HG03378 (cell line): ENCODE measurements around the gene SERGEF.

Source experiments
- ATAC-seq: cut with Tn5 transposase; IDR thresholded peaks from one replicate; pipeline ENCODE4 v1.9.1; 2021; ENCODE audit warnings: mild to moderate bottlenecking, moderate library complexity; ENCODE audit not compliant: unreplicated experiment

Gene SERGEF

GRCh38 chr11:17774232-17775034 is 238.4 kb downstream of the SERGEF start:
- ATAC-seq: no peak

DNA sequence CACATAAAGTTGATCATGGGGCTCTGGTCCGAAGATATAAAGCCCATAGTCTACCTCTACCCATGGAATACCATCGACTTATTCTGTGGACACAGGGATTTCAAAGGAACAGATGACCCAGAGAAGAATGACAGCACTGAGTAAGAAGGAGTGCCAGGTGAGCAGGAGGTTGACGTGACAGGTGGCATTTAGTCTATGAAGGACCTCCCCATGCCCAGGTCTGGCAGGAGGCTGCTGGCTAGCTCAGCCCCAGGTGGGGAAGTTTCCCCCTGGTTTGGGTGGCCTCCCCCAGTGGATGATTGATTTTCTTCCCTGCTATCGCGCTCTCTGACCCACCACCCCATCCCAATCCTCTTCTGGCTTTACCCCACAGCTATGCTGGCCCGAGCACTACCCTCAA is 239.2 kb downstream of the SERGEF start:
- ATAC-seq: no peak

- no peak for ATAC-seq
These were observed 239.9 kb downstream of the SERGEF start for GRCh38 chr11:17772704-17773600.

DNA sequence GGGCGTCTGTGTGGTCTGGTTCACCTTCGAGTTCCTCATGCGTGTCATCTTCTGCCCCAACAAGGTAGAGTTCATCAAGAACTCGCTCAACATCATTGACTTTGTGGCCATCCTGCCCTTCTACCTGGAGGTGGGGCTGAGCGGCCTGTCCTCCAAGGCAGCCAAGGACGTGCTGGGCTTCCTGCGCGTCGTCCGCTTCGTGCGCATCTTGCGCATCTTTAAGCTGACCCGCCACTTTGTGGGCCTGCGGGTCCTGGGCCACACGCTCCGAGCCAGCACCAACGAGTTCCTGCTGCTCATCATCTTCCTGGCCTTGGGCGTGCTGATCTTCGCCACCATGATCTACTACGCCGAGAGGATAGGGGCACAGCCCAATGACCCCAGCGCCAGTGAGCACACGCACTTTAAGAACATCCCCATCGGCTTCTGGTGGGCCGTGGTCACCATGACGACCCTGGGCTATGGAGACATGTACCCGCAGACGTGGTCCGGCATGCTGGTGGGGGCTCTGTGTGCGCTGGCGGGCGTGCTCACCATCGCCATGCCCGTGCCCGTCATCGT is 240.9 kb downstream of the SERGEF start:
- no peak for ATAC-seq

- ATAC-seq: no peak
These were observed 241.4 kb downstream of the SERGEF start for GRCh38 chr11:17771415-17771814.

GRCh38 chr11:17770917-17771316 is 241.9 kb downstream of the SERGEF start:
- no peak for ATAC-seq

DNA sequence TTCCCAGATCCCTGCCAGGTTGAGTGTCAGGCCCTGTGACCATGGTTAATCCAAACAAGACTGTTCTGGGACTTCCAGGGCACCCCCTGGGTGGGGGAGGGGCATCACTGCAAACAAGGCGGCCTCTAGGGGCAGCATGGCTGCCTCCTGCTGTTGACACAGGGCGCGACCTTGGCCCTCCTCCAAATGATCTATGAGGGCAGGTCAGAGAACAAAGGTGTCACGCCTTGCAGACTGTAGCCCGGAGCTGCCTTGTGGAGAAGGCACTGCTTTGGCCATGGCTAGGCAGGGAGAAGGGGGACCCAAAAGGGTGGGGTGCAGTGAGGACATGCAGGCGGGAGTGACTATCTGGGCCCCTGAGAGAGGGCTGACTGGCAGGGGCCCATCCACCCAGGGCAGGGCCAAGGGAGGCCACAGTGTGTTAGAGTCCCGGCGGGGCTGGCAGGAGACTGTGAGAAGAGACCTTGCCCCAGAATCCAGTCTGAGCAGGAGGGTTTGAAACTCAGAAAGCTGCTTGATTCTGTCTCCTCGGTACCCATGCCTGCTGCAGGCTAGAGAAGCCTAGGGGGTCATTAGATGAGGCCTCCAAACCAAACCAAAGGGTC is 242.7 kb downstream of the SERGEF start:
- no peak for ATAC-seq

DNA sequence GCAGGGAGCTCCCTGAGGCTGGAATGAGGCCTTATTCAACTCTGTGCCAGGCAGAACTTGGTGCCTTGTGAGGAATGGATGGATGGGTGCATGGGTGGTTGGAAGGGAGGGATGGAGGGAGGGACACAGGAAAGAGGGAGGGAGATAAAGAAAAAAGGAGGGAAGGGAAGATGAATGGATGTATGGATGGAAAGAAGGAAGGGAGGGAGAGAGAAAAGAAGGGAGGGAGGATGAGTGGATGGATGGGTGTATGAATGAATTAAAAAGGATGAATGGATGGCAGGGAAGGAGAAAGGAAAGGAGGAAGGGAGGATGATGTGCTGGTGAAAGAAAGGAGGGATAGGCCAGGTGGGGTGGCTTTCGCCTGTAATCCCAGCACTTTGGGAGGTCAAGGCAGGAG is 243.6 kb downstream of the SERGEF start:
- no peak for ATAC-seq

- ATAC-seq: no peak
These were observed 244.3 kb downstream of the SERGEF start for GRCh38 chr11:17768547-17768946.

GRCh38 chr11:17767914-17768313 is 244.9 kb downstream of the SERGEF start:
- no peak for ATAC-seq

- ATAC-seq: no peak
These were observed 245.5 kb downstream of the SERGEF start for GRCh38 chr11:17767301-17767885.

GRCh38 chr11:17766590-17766989 is 246.3 kb downstream of the SERGEF start:
- no peak for ATAC-seq

DNA sequence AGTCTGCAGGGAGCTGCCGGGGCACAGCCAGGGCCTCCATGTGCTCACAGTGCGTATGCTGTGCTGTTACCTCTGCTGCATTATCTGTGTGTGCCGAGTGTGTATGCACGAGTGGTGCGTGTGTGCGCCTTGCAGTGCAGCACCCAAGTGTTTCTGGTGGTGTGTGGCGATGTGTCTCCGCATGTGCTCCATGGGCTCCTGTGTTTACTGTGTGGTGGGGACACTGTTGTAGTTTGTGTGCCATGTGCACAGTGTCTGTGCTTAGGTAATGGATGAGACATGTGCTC is 246.8 kb downstream of the SERGEF start:
- ATAC-seq: no peak

DNA sequence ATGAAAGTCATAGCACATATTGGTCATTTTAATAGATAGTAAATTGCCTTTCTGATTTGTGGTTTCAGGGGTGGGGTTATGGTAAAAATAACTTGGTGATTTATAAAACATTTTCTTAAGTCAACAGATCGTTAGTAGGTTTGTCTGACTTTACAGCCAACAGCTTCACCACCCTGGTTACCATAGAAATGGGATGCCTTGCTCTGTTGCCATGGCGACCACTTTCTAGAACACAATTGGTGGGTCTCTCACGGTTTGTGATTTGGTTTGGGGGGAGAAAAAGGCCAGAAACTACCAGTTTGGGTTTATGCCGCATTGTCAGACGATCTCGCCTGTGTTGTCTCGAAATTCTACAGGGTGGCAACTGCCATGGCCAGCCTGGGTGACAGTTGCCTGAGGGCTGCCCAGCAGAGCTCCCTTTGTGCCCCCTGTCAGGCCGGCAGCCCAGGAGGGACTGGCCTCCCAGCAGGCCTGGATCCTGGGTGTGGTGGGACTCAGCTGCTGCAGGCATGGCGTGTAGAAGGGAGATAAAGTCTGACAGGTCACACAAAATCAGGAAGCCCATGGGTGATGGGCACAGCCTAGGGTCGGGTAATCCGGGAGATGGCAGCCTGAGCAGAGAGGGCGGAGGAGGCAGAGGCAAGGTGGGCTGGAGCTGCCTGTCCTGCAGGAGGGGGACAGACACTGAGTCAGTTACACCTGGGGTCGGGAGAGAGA is 247.3 kb downstream of the SERGEF start:
- ATAC-seq: no peak

DNA sequence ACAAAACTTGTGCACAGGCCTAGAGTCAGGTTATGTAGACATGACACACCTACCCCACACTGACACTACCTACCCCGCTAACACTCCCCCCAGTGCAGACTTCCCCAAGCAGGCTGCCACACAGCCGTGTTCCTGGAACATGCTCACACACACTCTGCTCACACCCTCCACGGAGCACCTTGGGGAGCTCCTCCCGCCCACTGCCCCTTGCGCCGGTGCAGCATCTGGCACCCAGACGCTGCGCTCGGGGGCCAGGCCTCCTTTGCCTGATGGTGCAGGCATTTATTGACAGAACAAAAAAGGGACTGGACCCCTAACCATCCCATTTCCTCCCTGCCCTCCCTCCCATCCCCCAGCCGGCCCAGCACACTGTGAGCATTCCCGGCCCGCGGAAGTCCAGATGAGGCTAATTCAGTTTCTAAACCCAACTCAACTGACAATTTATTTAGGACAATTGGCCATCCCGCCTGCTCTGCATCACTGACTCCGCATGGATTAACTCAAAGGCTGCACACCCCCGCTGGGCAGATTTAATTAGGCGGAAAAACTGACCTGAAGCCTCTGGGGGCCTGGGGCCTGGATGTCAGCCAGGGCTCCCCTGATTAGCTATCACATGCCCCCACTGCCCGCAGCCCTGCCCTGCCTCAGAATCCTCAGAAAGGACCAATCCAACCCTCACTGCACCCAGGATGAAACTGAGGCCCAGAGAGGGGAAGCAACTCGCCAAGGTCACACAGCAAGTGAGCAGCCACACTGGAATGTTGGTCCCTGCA is 248.2 kb downstream of the SERGEF start:
- ATAC-seq: no peak

DNA sequence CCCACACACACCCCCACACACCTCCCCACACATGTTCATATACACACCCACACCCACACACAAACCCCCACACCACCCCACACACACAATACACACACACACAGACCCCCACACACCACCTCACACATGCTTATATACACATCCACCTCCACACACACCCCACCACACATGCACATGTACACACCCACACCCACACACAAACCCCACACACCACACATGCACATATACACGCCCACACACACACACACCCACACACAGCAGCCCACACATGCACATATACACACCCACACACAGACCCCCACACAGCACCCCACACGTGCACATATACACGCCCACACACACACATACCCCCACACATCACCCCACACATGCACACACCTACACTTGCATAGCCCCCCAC is 249.1 kb downstream of the SERGEF start:
- no peak for ATAC-seq

DNA sequence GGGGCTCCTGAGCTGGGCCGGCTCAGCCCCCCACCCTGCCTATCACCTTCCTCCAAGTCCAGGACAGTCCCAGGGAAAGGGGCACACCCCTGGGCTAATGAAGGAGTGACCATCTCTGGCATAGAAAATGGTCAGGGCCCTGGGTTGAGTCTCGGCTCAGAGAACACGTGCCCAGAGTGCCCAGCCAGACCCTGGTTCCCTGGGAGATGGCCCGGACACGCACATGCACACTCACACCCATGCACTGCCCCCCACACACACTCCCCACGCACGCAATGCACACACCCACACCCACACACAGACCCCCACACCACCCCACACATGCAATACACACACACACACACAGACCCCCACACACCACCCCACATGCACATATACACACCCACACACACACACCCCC is 249.6 kb downstream of the SERGEF start:
- no peak for ATAC-seq

- peak; percentile 68 for ATAC-seq
These were observed 250.4 kb downstream of the SERGEF start for GRCh38 chr11:17762309-17762974.
